ENCODE results near the gene SDHB. TPM values are rescaled to one million over a fixed set of nuclear protein-coding genes. Genes with fewer than 3 reads are reported as not detected.

SDHB gene
- total and polyA plus RNA-seq, 2 donors (not counting 1 experiment from before 2014, with no cell fraction given) = 58.0 to 61.0 TPM

DNA sequence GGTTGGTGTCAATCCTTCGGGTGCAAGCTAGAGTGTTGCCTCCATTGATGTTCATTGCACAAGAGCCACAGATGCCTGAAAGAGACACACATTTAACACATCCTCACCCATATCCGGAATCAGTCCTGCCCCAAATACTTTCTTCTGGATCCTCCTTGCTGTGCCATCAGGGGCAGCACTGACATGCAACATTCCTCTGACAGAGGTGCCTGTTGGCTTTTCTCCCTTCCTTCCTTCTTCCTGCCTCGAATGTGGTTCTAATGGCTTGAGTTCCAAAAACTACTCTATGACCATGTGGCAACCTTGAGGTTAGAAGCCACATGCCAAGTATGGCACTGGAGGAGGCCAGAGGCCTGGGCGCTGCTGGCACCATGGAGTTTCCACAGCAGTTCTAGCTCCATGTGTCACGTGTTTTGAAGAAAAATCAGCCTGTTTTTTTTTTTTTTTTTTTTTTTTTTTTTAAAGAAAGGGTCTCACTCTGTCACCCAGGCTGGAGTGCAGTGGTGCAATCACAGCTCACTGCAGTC is 25.1 kb downstream of the SDHB start:
- H3K4me2 ChIP-seq (replicated peaks; ENCODE audit: low read depth, low read length, poor library complexity, severe bottlenecking) = no peak overlapping the region
- ATAC-seq (ENCODE audit: low read depth) = no peak
- H3K79me2 ChIP-seq (ENCODE audit: control insufficient read depth, insufficient read depth, low read length) = peaks cover 4% of the 10 kb centered on the region
- H3K27me3 Mint-ChIP-seq = no peaks in the 10 kb centered on the region
- 92% methylated on average over 2 of the region's 5 CpGs for WGBS (ENCODE audit: insufficient coverage)
- no peaks in the 10 kb centered on the region for H3K9me3 ChIP-seq (ENCODE audit: control extremely low read depth in 1 of 3, control insufficient read depth in 2 of 3, insufficient read depth in 1 of 3, low read length in 2 of 3)
- no peak for DNase-seq
- no peaks in the 10 kb centered on the region for H3K9me3 Mint-ChIP-seq (ENCODE audit: insufficient read depth)
- H3K27me3 ChIP-seq (replicated peaks in 1 of 4; ENCODE audit: control extremely low read depth in 1 of 4, control insufficient read depth in 3 of 4, insufficient read depth in 4 of 4, low read length in 3 of 4) = no peaks in the 10 kb centered on the region
- peaks cover 13 to 77% of the 10 kb centered on the region in 2 experiments for H3K36me3 ChIP-seq (replicated peaks in 1 of 2; ENCODE audit: control extremely low read depth in 1 of 2, control insufficient read depth in 1 of 2, extremely low read depth in 1 of 2, insufficient read depth in 2 of 2, low read length in 1 of 2)
- ChIA-PET POLR2A (no interaction called here), CTCF (no interaction called here)
- no peak overlapping the region for H3K9ac ChIP-seq (ENCODE audit: low read length)
- H3K27ac ChIP-seq (ENCODE audit: low read length in 2 of 2) = no peak overlapping the region
- H3K4me3 ChIP-seq (ENCODE audit: control extremely low read depth in 1 of 5, extremely low read depth in 1 of 5, insufficient read depth in 1 of 5, low read depth in 2 of 5, low read length in 4 of 5) = no peak overlapping the region
- no peak overlapping the region for H3K27ac Mint-ChIP-seq
- no peaks in the 10 kb centered on the region for H3K4me1 Mint-ChIP-seq
- no peaks in the 10 kb centered on the region for H3K4me1 ChIP-seq (ENCODE audit: control insufficient read depth in 2 of 2, insufficient read depth in 2 of 2, low read length in 2 of 2)
- H2AFZ ChIP-seq (ENCODE audit: insufficient read depth, low read depth, low read length, poor library complexity, severe bottlenecking) = no peak overlapping the region
- no peak for TF ChIP-seq EZH2 (IDR thresholded peaks at IDR 0.05; ENCODE audit: borderline replicate concordance, insufficient read depth, low read depth, low read length, poor library complexity, severe bottlenecking)
- TF ChIP-seq, protein P1, sequence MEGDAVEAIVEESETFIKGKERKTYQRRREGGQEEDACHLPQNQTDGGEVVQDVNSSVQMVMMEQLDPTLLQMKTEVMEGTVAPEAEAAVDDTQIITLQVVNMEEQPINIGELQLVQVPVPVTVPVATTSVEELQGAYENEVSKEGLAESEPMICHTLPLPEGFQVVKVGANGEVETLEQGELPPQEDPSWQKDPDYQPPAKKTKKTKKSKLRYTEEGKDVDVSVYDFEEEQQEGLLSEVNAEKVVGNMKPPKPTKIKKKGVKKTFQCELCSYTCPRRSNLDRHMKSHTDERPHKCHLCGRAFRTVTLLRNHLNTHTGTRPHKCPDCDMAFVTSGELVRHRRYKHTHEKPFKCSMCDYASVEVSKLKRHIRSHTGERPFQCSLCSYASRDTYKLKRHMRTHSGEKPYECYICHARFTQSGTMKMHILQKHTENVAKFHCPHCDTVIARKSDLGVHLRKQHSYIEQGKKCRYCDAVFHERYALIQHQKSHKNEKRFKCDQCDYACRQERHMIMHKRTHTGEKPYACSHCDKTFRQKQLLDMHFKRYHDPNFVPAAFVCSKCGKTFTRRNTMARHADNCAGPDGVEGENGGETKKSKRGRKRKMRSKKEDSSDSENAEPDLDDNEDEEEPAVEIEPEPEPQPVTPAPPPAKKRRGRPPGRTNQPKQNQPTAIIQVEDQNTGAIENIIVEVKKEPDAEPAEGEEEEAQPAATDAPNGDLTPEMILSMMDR (IDR thresholded peaks at IDR 0.05) = no peak
- H4K20me1 ChIP-seq (ENCODE audit: control insufficient read depth, insufficient read depth, low read length, poor library complexity, severe bottlenecking) = peaks cover 10% of the 10 kb centered on the region
- no peak overlapping the region for H3K4me3 Mint-ChIP-seq
- intact Hi-C loops (cut with micrococcal nuclease) = no loop called here

DNA sequence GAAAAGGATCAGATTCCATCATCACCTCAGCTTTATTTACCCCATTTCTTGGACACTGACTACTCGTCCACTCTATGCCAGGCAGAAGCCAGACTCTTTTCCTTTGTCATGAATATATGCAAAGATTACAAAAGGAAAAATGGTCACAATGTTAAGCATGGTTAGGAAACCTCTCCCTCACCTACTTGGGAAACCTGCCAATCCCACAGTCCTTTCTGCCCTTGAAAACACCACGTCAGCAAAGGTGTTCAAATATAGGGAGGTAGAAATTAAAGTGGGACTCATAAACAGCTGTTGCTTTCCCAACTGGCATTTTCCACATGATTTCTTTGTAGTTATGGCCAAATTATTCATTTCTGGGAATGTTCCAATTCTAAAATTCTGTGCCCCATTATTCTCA is 25.9 kb downstream of the SDHB start:
- H3K27ac ChIP-seq (ENCODE audit: low read length in 2 of 2) = no peak overlapping the region
- peaks cover 6% of the 10 kb centered on the region for H4K20me1 ChIP-seq (ENCODE audit: control insufficient read depth, insufficient read depth, low read length, poor library complexity, severe bottlenecking)
- H3K4me3 ChIP-seq (ENCODE audit: control extremely low read depth in 1 of 5, extremely low read depth in 1 of 5, insufficient read depth in 1 of 5, low read depth in 2 of 5, low read length in 4 of 5) = no peak overlapping the region
- ChIA-PET CTCF (no interaction called here), POLR2A (no interaction called here)
- WGBS (ENCODE audit: insufficient coverage) = no CpG with 5 or more reads among the region's 2 CpGs
- intact Hi-C loops (cut with micrococcal nuclease) = no loop called here
- no peaks in the 10 kb centered on the region for H3K9me3 ChIP-seq (ENCODE audit: control extremely low read depth in 1 of 3, control insufficient read depth in 2 of 3, insufficient read depth in 1 of 3, low read length in 2 of 3)
- H3K27me3 ChIP-seq (replicated peaks in 1 of 4; ENCODE audit: control extremely low read depth in 1 of 4, control insufficient read depth in 3 of 4, insufficient read depth in 4 of 4, low read length in 3 of 4) = no peaks in the 10 kb centered on the region
- H3K4me1 Mint-ChIP-seq = no peaks in the 10 kb centered on the region
- H3K27me3 Mint-ChIP-seq = no peaks in the 10 kb centered on the region
- no peak for DNase-seq
- ATAC-seq (ENCODE audit: low read depth) = no peak
- H2AFZ ChIP-seq (ENCODE audit: insufficient read depth, low read depth, low read length, poor library complexity, severe bottlenecking) = no peak overlapping the region
- peaks cover 0 to 5% of the 10 kb centered on the region in 2 donors for H3K4me1 ChIP-seq (ENCODE audit: control insufficient read depth in 2 of 2, insufficient read depth in 2 of 2, low read length in 2 of 2)
- no peak overlapping the region for H3K27ac Mint-ChIP-seq
- H3K4me3 Mint-ChIP-seq = no peak overlapping the region
- no peaks in the 10 kb centered on the region for H3K9me3 Mint-ChIP-seq (ENCODE audit: insufficient read depth)
- TF ChIP-seq EZH2 (IDR thresholded peaks at IDR 0.05; ENCODE audit: borderline replicate concordance, insufficient read depth, low read depth, low read length, poor library complexity, severe bottlenecking) = no peak
- TF ChIP-seq, protein P1 (IDR thresholded peaks at IDR 0.05) = no peak
- H3K4me2 ChIP-seq (replicated peaks; ENCODE audit: low read depth, low read length, poor library complexity, severe bottlenecking) = no peak overlapping the region
- peaks cover 4% of the 10 kb centered on the region for H3K79me2 ChIP-seq (ENCODE audit: control insufficient read depth, insufficient read depth, low read length)
- H3K9ac ChIP-seq (ENCODE audit: low read length) = no peak overlapping the region
- peaks cover 10 to 77% of the 10 kb centered on the region in 2 experiments for H3K36me3 ChIP-seq (replicated peaks in 1 of 2; ENCODE audit: control extremely low read depth in 1 of 2, control insufficient read depth in 1 of 2, extremely low read depth in 1 of 2, insufficient read depth in 2 of 2, low read length in 1 of 2)

All from B cell (primary cell).